Frontal cortex (tissue), 4 donors: ENCODE data around the gene CDC42BPG. TPM values are rescaled to one million over a fixed set of nuclear protein-coding genes. Genes with fewer than 3 reads are reported as not detected.

Experiments
- DNase-seq, 2 donors: peaks; one replicate each; pipeline ENCODE4 v3.0.0; 2012; ENCODE audit warnings: low spot score in 2 of 2
- FAIRE-seq: peaks from 2 replicates; lab custom pipeline; 2012; peaks lifted over from hg19 to GRCh38; lab: Jason Lieb, UNC
- total RNA-seq: library from RNA; depleted of rRNA; stranded (reverse); fragments of >200 nt; gene quantifications from one replicate; pipeline ENCODE4 v1.2.3, GENCODE V29; 2014
- donor health status: control.
- donor health status: control.
- donor health status: control.

Gene CDC42BPG
- total RNA-seq, 1 donor from 2014 or later: under 0.01 TPM

GRCh38 chr11:64796047-64796756, 48.3 kb downstream of the CDC42BPG start:
- FAIRE-seq (no peak), DNase-seq (no peak)

- no peak for DNase-seq
- FAIRE-seq: no peak
Observed at GRCh38 chr11:64794526-64794925, 49.9 kb downstream of the CDC42BPG start.

- no peak for DNase-seq
- no peak for FAIRE-seq
Observed at GRCh38 chr11:64793271-64794160, 50.9 kb downstream of the CDC42BPG start.

- DNase-seq: no peak
- no peak for FAIRE-seq
Observed at GRCh38 chr11:64792482-64792881, 52.0 kb downstream of the CDC42BPG start.

GRCh38 chr11:64791781-64792291, 52.6 kb downstream of the CDC42BPG start:
- no peak for FAIRE-seq
- no peak for DNase-seq

- FAIRE-seq (no peak), DNase-seq (no peak)
Observed at GRCh38 chr11:64790205-64791095, 54.0 kb downstream of the CDC42BPG start.

GRCh38 chr11:64789331-64790204, 54.9 kb downstream of the CDC42BPG start:
- DNase-seq (no peak), FAIRE-seq (no peak)

GRCh38 chr11:64788321-64789215, 55.9 kb downstream of the CDC42BPG start:
- FAIRE-seq (no peak), DNase-seq (no peak)

- FAIRE-seq (no peak), DNase-seq (peak; percentile 57 to 77)
Observed at GRCh38 chr11:64787526-64788320, 56.7 kb downstream of the CDC42BPG start.

- FAIRE-seq (no peak), DNase-seq (no peak)
Observed at GRCh38 chr11:64786308-64786707, 58.1 kb downstream of the CDC42BPG start.

GRCh38 chr11:64784813-64785581, 59.5 kb downstream of the CDC42BPG start:
- FAIRE-seq (no peak), DNase-seq (no peak)

- FAIRE-seq: peak; percentile 86
- DNase-seq: peak; percentile 94 to 95
Observed at GRCh38 chr11:64778473-64779298, 65.8 kb downstream of the CDC42BPG start, which contains the start of gene SF1. Gene SF1 (minus strand): TSS chr11:64778542. CDS start chr11:64778392, 150 bp downstream.

GRCh38 chr11:64778223-64778472, 66.3 kb downstream of the CDC42BPG start:
- DNase-seq (no peak), FAIRE-seq (no peak)

GRCh38 chr11:64777449-64778222, 66.8 kb downstream of the CDC42BPG start:
- FAIRE-seq: no peak
- DNase-seq: peak; percentile 84 to 90

GRCh38 chr11:64776875-64777274, 67.6 kb downstream of the CDC42BPG start:
- DNase-seq: no peak
- FAIRE-seq: no peak
